T-helper 17 cell (primary cell): Measurements from ENCODE around the gene TSPAN18. TPM values are rescaled to one million over a fixed set of nuclear protein-coding genes. Genes with fewer than 3 reads are reported as not detected.
A peak's percentile ranks its signal among the peaks of the same experiment; 100 is the strongest.

Experiments
- ATAC-seq: fragments of 150-1000 bp; cut with Tn5 transposase; 2 replicates; pipeline ENCODE4 v1.10.0; 2021; ENCODE audit warnings: mild to moderate bottlenecking, moderate library complexity
- DNase-seq, 3 donors: peaks; one replicate each; pipeline versions ENCODE4 v3.0.0 to v3.0.0-alpha.2; 2020 to 2021
- H3K9me3 ChIP-seq: one replicate; pipeline ENCODE4 v1.7.0; 2013; ENCODE audit warnings: low read length, mild to moderate bottlenecking; ENCODE audit not compliant: control insufficient read depth, poor library complexity, severe bottlenecking
- H3K27ac Mint-ChIP-seq: one replicate; pipeline ENCODE4 v1.8.0; 2022; ENCODE audit warnings: mild to moderate bottlenecking, moderate library complexity, mixed read lengths
- H3K27me3 Mint-ChIP-seq: one replicate; pipeline ENCODE4 v1.8.0; 2022; ENCODE audit warnings: mixed read lengths
- H3K36me3 Mint-ChIP-seq: one replicate; pipeline ENCODE4 v1.8.0; 2022; ENCODE audit warnings: low read depth, mixed read lengths
- H3K4me1 Mint-ChIP-seq: one replicate; pipeline ENCODE4 v1.8.0; 2022; ENCODE audit warnings: mild to moderate bottlenecking, mixed read lengths
- H3K4me3 Mint-ChIP-seq: one replicate; pipeline ENCODE4 v1.8.0; 2022; ENCODE audit warnings: mild to moderate bottlenecking, moderate library complexity, mixed read lengths
- total RNA-seq, 4 donors: library from RNA in 2 of 4; stranded (reverse) in 2 of 4; gene quantifications; one replicate each; pipeline ENCODE4 v1.2.3 and lab custom pipeline; 2022 to 2026

Gene TSPAN18
- total RNA-seq, 2 donors from 2014 or later: 79.8 to 93.2 TPM

GRCh38 chr11:44901786-44902185 lies 175.0 kb downstream of the TSPAN18 start:
- no peak for DNase-seq
- peaks cover 24% of the 10 kb centered on the region for H3K4me1 Mint-ChIP-seq
- no peaks in the 10 kb centered on the region for H3K27me3 Mint-ChIP-seq
- no peak overlapping the region for H3K4me3 Mint-ChIP-seq
- H3K9me3 ChIP-seq: no peaks in the 10 kb centered on the region
- H3K36me3 Mint-ChIP-seq: peaks cover 3% of the 10 kb centered on the region
- peak overlapping the region; percentile 80 for H3K27ac Mint-ChIP-seq
- no peak for ATAC-seq

GRCh38 chr11:44903035-44903434 lies 176.3 kb downstream of the TSPAN18 start:
- H3K9me3 ChIP-seq: no peaks in the 10 kb centered on the region
- Mint-ChIP-seq H3K27ac (peak overlapping the region; percentile 14), H3K4me1 (peaks cover 27% of the 10 kb centered on the region), H3K36me3 (peaks cover 2% of the 10 kb centered on the region), H3K27me3 (no peaks in the 10 kb centered on the region), H3K4me3 (no peak overlapping the region)
- no peak for DNase-seq
- ATAC-seq: no peak

- no peaks in the 10 kb centered on the region for H3K9me3 ChIP-seq
- Mint-ChIP-seq H3K27ac (peak overlapping the region; percentile 14), H3K4me3 (no peak overlapping the region), H3K36me3 (peaks cover 2% of the 10 kb centered on the region), H3K27me3 (no peaks in the 10 kb centered on the region), H3K4me1 (peaks cover 28% of the 10 kb centered on the region)
- ATAC-seq (no peak), DNase-seq (no peak)
Measured at GRCh38 chr11:44903518-44903917, 176.8 kb downstream of the TSPAN18 start.

GRCh38 chr11:44904261-44905020 lies 177.7 kb downstream of the TSPAN18 start:
- Mint-ChIP-seq H3K27ac (peak overlapping the region; percentile 14), H3K4me1 (peaks cover 29% of the 10 kb centered on the region), H3K27me3 (no peaks in the 10 kb centered on the region), H3K4me3 (no peak overlapping the region), H3K36me3 (peaks cover 2% of the 10 kb centered on the region)
- ATAC-seq (no peak), DNase-seq (no peak)
- H3K9me3 ChIP-seq: no peaks in the 10 kb centered on the region

- no peak for ATAC-seq
- Mint-ChIP-seq H3K4me3 (no peak overlapping the region), H3K27me3 (no peaks in the 10 kb centered on the region), H3K4me1 (peaks cover 26% of the 10 kb centered on the region), H3K36me3 (peaks cover 4% of the 10 kb centered on the region), H3K27ac (no peak overlapping the region)
- H3K9me3 ChIP-seq: no peaks in the 10 kb centered on the region
- DNase-seq: no peak
Measured at GRCh38 chr11:44905131-44905866, 178.5 kb downstream of the TSPAN18 start.

GRCh38 chr11:44906649-44907048 lies 179.9 kb downstream of the TSPAN18 start:
- H3K27ac Mint-ChIP-seq: peak overlapping the region; percentile 34
- H3K4me1 Mint-ChIP-seq: peaks cover 34% of the 10 kb centered on the region

GRCh38 chr11:44909557-44909956 lies 182.8 kb downstream of the TSPAN18 start:
- ATAC-seq (no peak), DNase-seq (no peak)
- peaks cover 23% of the 10 kb centered on the region for H3K4me1 Mint-ChIP-seq
- no peak overlapping the region for H3K27ac Mint-ChIP-seq
- H3K27me3 Mint-ChIP-seq: no peaks in the 10 kb centered on the region
- H3K36me3 Mint-ChIP-seq: peaks cover 4% of the 10 kb centered on the region
- no peak overlapping the region for H3K4me3 Mint-ChIP-seq
- H3K9me3 ChIP-seq: no peaks in the 10 kb centered on the region

More at GRCh38 chr11:44906649-44907048, 179.9 kb downstream of the TSPAN18 start:
- ATAC-seq (no peak), DNase-seq (no peak)
- Mint-ChIP-seq H3K36me3 (peaks cover 4% of the 10 kb centered on the region), H3K4me3 (no peak overlapping the region), H3K27me3 (no peaks in the 10 kb centered on the region)
- no peaks in the 10 kb centered on the region for H3K9me3 ChIP-seq

- H3K27me3 Mint-ChIP-seq: no peaks in the 10 kb centered on the region
- no peaks in the 10 kb centered on the region for H3K9me3 ChIP-seq
- H3K27ac Mint-ChIP-seq: peak overlapping the region; percentile 39
- H3K4me1 Mint-ChIP-seq: peaks cover 19% of the 10 kb centered on the region
- no peak overlapping the region for H3K4me3 Mint-ChIP-seq
- DNase-seq (no peak), ATAC-seq (no peak)
- H3K36me3 Mint-ChIP-seq: peaks cover 4% of the 10 kb centered on the region
Measured at GRCh38 chr11:44910591-44910990, 183.8 kb downstream of the TSPAN18 start.

GRCh38 chr11:44911029-44911814 lies 184.5 kb downstream of the TSPAN18 start:
- DNase-seq: peak; percentile 54 to 78 (median 66)
- H3K4me3 Mint-ChIP-seq: no peak overlapping the region
- peaks cover 17% of the 10 kb centered on the region for H3K4me1 Mint-ChIP-seq
- H3K36me3 Mint-ChIP-seq: peaks cover 4% of the 10 kb centered on the region
- H3K27ac Mint-ChIP-seq: peak overlapping the region; percentile 39
- no peaks in the 10 kb centered on the region for H3K9me3 ChIP-seq
- H3K27me3 Mint-ChIP-seq: no peaks in the 10 kb centered on the region
- peak; percentile 84 for ATAC-seq

- Mint-ChIP-seq H3K36me3 (peaks cover 2% of the 10 kb centered on the region), H3K27ac (peak overlapping the region; percentile 72), H3K4me1 (peaks cover 18% of the 10 kb centered on the region), H3K27me3 (no peaks in the 10 kb centered on the region), H3K4me3 (no peak overlapping the region)
- DNase-seq (no peak), ATAC-seq (no peak)
- H3K9me3 ChIP-seq: no peaks in the 10 kb centered on the region
Measured at GRCh38 chr11:44912270-44912987, 185.7 kb downstream of the TSPAN18 start.

- Mint-ChIP-seq H3K27me3 (no peaks in the 10 kb centered on the region), H3K36me3 (peaks cover 2% of the 10 kb centered on the region), H3K4me3 (no peak overlapping the region), H3K4me1 (peaks cover 15% of the 10 kb centered on the region), H3K27ac (no peak overlapping the region)
- DNase-seq (no peak), ATAC-seq (no peak)
- H3K9me3 ChIP-seq: no peaks in the 10 kb centered on the region
Measured at GRCh38 chr11:44913502-44913901, 186.7 kb downstream of the TSPAN18 start.

GRCh38 chr11:44914105-44914504 lies 187.3 kb downstream of the TSPAN18 start:
- no peaks in the 10 kb centered on the region for H3K9me3 ChIP-seq
- no peak overlapping the region for H3K4me3 Mint-ChIP-seq
- H3K36me3 Mint-ChIP-seq: peaks cover 2% of the 10 kb centered on the region
- H3K27ac Mint-ChIP-seq: no peak overlapping the region
- H3K4me1 Mint-ChIP-seq: peaks cover 14% of the 10 kb centered on the region
- no peak for DNase-seq
- H3K27me3 Mint-ChIP-seq: no peaks in the 10 kb centered on the region
- no peak for ATAC-seq
